ENCODE data around the gene ZNF410.

- TF ChIP-seq CTCF (IDR thresholded peaks at IDR 0.05) (no peak), POLR2A (IDR thresholded peaks at IDR 0.05) (no peak), POLR2AphosphoS5 (IDR thresholded peaks at IDR 0.05) (no peak)
Measured at GRCh38 chr14:73887318-73887616, 608 bp downstream of the ZNF410 start.
